DMS79 (cell line): ENCODE results near the gene FGD5.
"Not testable (repeated sequence)": the region's sequence is repeated elsewhere in the genome, so short reads cannot be mapped to it uniquely, and the experiment has no call there.

ENCODE experiments used
- DNase-seq: peaks from one replicate; lab custom pipeline; 2025; lab: John Stamatoyannopoulos, UW

FGD5 gene

DNA sequence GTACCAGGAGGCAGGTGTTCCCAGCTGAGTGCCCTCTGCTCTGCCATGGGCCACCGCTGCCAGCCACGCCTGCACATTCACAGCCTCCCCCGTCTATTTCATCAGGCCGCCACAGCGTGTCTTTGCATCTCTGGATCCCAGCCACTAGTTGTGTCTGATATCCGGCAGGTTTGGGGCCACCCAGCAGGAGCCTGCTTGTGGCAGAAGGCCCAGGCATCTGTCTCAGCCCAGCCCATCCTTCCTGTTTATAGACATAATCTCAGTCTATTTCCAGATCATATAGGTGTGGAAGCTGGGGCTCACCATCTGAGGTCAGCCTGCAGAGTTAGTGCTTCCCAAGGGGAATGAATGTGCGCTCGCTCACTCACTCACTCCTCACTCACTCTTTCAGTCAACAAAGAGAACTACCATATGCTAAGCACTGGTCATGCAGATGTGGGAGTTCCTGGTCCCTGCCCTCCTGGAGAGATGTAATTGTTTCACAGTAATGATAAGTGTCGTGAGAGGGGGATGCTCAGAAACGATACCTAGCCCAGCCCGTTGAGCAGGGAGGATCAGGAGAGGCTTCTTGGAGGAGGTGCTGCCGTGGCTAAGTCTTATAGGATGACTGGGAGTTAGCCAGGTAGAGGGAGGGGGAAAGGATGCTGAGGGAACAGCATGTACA lies 60.6 kb downstream of the FGD5 start:
- no peak for DNase-seq

DNA sequence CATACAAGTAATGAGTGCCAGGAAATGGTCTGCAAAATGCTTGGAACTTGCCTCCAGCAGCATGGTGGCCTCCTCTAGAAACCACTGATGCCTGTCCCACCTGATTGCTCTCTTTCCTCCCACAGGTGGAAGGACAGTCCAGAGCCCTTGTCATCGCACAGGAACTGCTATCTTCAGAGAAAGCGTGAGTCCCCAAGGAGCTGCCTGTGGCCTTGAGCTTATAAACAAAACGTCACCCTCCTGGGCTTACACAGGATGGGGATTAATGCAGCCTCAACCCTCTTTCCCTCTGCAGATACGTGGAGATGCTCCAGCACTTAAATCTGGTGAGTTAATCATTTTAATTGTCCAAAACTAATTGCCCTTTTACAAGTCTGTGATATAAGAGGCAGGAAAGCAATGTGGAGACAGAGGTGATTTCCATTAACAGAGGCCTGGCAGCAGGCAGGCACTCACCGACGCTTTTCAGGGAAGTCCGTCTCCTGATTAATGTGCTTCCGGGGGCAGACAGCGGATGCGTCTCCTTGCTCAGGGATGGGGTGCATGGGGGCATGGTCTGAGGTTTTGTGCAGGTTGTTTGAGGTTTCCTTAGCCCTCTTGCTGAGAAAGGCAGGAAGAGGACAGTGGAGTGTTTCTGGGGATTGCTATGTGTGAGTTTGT lies 61.8 kb downstream of the FGD5 start:
- DNase-seq: no peak

DNA sequence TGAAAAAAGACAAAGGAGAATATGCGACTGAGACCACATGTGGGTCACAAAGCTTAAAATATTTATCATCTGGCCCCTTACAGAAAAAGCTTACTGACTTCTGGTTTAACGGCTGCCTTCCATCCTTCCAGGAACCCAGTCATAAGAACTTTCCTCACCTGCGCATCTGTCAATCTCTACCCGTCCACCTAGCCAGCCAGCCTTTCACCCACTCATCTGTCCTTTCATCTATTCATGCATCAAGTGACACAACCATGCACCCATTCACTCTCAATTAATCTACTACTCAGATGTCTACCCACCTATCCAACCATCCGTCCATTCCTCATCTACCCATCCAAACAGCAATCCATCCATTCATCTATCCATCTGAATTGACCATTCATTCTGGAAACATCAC lies 64.5 kb downstream of the FGD5 start:
- no peak for DNase-seq

DNA sequence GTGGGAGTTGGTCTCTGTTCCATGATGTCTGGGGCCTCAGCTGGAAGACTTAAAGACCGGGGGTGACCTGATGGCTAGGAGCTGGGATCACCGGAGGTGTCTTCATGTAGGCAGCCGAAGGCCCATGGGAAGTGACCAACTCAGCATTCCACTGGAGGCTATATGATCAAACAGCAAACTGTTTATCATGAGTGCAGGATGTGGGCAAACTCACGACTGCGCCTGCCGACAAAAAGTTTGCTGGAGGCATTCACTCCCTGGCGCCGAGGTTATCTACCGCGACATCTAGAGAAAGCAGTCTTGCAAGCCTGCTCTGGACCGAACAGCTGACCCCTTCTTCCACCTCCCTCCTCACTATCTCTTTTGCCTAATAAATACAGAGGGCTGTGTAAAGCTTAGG lies 65.9 kb downstream of the FGD5 start:
- DNase-seq: no peak

DNA sequence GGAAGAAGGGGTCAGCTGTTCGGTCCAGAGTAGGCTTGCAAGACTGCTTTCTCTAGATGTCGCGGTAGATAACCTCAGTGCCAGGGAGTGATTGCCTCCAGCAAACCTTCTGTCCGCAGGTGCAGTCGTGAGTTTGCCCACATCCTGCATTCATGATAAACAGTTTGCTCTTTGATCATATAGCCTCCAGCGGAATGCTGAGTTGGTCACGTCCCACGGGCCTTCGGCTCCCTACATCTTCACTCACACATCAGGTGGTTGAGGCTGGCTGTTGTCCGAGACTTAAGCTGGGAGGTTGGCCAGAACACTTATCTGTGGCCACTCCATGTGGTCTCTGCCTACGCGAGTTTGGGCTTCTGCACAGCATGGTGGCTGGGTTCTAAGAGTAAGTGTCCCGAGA lies 66.5 kb downstream of the FGD5 start:
- DNase-seq: no peak

DNA sequence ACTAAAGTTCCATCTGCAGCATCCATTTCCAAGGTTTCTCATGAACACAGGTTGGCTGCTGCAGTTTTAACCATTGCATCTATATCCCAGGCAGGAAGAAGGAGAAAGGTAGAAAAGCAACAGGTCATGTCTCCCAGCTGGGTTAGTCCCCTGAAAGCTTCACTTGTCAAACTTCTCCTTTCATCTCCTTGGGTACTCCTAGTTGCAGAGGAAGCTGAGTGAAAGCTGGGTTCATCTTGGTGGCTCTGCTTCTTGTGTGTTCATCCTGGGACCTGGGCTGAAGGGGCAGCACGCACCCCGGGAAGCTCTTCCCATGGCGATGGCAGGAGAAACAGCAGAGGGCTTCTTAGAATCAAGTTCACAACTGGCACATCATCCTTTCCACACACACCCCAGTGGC lies 67.3 kb downstream of the FGD5 start:
- no peak for DNase-seq

DNA sequence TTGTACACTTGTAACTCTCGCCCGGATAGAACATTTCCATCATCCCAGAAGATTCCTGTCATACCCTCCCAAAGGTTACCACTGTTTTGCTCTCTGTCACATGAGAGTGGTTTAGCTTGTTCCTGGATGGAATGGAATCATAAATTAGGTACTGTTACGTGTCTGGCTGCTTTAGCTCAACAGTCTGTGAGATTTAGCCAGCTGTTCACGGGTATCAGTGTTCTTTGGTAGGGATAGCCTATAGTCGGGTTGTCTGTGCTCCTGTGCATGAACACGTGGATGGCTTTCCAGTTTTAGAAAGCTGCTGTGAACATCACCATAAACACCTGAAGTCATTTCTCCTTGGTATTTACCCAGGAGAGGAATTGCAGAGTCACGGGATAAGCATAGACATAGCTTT lies 70.4 kb downstream of the FGD5 start:
- no peak for DNase-seq

DNA sequence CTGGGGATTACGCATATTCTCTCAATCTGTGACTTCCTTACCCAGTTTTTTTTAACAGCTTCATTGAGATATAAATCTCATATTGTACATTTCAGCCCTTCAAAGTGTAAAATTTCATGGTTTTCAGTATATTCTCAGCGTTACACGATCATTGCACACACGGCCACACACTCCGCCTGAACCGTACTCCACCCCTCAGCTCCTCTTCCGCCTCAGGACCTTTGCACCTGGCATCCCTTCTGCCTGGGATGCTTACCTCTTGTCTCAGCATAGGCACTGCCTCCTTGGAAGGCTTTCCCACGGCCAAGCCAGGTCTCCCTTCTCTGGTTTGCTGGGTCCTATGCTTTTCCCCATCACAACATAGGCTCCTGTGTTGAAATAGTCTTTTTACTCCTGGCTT lies 71.2 kb downstream of the FGD5 start:
- no peak for DNase-seq

DNA sequence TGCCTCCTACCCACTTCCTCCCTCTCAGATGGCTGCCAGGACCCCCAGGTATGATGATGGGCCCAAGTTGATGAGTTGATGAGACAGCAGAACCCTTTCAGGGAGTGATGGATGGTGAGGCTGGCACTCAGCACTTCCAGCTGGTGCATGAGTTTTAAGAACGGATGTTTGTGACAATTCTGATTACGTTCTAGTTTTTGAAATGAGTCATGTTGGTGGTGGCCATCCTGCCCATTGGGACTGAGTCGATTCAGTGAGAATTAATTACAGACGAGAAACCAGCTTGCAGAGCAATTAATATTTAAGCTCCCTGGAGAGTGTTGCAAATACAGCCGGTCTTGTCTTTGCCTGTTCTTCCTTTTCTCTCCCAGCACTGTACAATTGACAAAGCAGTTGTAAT lies 71.7 kb downstream of the FGD5 start:
- DNase-seq: no peak

DNA sequence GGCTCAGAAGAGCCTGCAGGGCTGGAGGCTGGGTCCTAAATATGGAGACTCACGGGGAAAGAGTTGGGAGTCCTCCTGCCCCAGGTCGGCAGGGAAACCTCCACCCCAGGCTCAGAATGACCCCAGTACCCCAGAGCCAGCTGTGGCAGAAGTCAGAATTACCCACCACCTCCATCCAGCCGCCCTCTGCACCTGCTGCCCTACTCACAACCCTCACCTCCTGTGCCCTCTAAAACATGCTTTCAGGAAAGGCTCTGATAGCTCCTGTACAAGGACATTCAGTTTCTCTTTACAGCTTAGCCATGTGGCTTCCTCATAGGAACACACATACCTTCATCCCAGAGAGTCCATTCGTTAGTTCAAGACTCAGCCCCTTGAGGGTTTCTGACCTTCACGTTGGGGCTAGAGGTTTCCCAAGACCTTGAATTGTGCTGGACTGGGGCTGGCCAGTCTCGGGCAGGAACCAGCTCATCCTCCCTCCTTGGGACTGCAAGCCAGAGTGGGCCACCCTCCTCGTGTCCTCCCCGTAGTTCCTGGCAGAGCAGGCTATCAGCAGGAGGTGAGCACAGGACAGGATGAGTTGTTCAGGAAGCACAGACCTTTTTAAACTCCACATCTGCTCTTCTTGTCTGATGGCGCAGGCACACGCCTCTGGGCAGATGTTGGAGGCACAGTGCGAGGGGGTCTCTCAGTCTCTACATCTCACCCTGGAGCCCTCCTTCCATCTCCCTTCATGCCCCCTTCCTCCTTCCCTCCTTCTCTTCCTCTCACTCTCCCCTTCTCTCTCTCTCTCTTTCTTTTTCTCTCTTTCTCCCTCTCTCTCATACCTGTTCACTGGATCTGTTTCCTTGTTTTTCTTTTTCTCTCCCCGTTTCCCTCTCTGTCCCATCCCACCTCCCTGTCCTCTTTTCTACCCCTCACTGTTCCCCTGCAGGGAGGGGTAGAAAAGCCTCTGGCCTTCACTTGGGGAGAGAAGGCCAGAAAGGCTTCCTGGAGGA lies 72.7 kb downstream of the FGD5 start:
- DNase-seq: no peak

DNA sequence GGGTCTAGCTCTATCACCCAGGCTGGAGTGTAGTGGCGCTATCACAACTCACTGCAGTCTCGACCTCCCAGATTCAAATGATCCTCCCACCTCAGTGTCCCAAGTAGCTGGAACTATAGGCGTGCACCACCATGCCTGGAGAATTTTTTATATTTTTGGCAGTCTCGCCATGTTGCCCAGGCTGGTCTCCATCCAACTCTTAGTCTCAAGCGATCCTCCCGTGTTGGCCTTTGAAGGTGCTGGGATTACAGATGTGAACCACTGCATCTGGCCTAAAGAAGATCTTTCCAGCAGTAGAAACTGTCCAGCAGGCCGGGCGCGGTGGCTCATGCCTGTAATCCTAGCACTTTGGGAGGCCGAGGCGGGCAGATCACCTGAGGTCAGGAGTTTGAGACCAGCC lies 73.5 kb downstream of the FGD5 start:
- DNase-seq: no peak

DNA sequence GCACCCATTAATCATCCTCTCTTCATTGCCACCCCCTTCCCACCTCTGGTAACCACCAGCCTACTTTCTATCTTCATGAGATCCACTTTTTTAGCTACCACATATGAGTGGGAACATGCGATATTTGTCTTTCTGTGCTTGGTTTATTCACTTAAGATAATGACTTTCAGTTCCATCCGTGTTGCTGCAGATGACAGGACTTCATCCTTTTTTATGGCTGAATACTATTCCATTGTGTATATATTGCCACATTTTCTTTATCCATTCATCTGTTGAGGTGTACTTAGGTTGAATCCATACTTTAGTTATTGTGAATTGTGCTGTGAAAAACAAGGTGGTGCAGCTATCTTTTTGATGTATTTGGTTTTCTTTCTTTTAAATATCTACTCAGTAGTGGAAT lies 75.3 kb downstream of the FGD5 start:
- no peak for DNase-seq

DNA sequence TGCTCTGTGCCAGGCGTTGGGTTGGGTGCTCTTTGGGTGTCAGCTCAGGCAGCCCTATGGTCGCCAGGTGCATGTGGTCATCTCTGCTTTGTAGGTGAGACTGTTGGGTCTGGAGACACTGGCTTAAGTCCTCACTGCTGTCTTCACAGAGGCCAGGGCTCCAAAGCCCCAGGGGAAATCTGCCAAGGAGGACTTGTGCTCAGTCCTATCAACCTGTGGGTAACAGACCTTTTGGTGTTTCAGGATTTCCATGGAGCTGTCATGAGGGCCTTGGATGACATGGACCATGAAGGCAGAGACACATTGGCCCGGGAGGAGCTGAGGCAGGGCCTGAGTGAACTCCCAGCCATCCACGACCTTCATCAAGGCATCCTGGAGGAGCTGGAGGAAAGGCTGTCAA lies 78.5 kb downstream of the FGD5 start:
- DNase-seq: no peak

DNA sequence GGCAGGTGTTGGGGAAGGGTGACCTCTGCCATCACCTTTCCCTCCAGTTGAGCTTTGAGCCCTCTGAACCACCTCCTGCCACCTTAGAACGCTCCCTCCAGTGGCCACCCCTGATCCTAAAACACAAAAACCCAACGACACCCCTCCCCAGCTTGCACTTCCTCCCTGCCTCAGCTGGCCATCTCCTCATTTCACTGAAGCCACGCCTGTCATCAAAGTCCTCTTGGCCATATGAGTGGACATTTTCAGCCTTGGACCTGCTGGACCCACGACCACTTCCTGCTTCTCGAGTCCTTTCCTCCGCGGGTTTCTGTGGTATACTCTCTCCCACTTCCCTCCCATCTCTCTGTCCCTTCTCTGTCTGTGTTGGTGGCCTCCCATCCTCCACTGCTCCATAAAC lies 80.2 kb downstream of the FGD5 start:
- DNase-seq: no peak

DNA sequence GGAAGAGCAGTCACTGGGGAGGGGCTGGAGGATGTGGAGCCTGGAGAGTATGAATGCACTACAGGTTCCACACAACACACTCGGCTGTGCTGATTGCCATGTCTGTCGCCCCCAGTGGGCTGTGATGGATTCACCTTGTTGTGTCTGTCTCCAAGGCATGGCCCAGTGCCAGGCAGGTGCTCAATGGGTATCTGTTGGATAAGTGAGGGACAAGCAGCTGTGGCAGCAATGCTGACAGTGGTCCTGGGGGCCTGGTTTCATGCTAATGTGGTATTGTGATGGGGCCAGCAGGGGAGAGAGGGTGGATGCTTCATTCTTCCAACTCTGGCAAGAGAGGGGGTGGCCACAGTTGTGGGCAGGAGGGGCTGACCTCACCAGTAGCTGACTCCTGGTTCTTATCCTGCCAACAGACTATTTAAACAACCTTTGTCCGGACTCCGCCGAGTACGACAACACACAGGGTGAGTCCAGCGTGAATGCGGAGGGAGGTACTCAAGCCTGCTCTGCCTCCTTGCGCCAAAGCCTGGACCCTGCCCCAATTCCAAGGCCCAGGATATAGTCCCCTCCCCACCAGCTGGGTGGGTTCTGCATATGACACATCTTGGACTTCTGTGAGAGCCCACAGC lies 81.3 kb downstream of the FGD5 start:
- no peak for DNase-seq

DNA sequence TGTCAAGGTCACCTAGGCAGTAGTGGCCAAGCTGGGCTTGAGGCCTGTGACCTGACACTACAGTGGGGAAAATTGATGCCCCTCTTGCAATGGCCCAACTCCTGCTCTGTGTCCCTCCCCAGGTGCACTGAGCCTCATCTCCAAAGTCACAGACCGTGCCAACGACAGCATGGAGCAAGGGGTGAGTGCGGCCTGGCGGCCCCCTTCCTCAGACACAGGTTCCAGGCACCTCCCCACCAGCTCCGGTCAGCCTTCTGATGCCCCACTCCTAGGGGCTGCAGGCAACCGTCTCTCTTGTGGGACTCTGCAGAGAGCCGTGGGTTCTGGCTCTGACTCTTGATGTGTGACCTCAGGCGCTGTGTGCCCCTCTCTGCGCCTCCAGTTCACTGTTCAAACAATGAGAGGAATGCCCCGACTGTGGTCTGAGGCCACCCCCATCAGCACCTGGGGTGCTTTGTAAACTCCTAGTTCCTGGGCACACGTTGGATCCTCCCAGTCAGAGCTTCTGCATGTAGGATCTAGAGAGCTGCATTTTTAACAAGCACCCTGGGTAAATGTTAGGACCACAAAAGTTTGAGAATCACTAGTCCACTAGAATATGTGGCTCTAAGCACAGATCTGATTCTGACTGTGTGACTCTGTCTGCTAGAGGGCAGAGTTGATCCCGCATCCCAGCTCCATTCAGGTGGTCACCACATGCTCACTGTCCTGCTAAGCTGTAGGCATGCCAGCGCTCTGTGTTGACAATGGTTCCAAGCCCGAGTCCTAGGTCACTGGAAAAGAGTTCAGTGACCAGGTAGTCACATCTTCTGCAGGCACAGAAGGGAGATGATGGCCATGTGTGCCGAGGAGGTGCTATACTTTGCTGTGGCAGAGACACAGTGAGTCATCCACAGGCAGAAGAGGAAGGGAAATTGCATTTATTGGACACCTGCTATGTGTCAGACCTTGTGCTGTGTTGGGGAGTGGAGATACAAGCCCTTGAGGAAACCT lies 82.4 kb downstream of the FGD5 start:
- DNase-seq: no peak

DNA sequence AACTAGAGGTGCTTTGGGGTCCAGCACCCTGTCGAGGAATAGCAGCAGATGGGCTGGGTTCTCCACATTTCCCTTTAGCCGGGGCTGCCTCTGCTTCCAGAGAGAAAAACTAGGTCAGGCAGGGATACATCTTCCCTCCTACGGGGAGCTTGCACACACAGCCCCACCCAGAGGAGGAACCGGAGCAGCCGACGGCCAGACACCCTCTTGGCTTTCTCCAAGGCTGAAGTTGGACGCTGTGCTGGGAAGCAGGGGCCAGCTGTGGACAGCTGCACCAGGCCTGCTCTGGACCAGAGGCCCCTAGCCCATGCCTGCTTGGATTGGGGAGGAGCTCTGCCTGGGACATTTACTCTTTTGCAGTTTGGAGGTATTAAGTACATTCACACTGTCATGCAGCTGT lies 84.0 kb downstream of the FGD5 start:
- DNase-seq: no peak

DNA sequence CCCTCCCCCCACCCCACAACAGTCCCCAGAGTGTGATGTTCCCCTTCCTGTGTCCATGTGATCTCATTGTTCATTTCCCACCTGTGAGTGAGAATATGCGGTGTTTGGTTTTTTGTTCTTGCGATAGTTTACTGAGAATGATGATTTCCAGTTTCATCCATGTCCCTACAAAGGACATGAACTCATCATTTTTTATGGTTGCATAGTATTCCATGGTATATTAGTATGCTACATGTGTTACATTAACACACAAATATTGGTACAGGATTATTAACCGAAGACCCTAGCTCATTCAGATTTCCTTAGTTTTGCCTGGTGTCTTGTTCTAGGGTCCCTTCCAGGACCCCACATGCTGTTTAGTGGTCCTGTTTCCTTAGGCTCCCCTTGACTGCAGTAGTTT lies 84.7 kb downstream of the FGD5 start:
- DNase-seq: not testable (repeated sequence)

DNA sequence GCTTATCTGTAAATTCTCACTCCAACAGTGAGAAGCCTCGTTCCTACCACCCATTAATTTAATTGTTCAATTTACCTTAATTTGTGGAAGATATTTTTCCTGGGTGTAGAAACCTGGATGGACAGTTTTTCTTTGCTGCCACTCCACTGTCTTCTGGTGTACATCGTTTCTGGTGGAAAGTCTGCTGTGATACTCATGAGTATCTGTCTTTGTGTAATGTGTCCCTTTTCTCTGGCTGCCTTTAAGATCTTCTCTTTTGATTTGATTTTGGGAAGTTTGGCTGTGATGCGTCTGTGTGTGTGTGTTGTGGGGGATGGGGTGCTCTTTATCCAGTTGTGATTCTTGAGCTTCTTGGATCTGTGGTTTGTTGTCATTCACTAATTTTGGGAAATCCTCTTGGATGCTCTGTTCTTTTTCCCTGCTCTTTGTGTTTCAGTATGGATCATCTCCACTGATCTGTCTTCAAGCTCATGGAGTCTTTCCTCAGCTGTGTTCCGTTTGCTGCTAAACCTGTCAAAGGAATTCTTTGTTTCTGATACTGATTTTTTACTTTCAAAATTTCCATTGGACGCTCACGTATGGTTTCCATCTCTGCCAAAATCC lies 86.4 kb downstream of the FGD5 start:
- DNase-seq: no peak

DNA sequence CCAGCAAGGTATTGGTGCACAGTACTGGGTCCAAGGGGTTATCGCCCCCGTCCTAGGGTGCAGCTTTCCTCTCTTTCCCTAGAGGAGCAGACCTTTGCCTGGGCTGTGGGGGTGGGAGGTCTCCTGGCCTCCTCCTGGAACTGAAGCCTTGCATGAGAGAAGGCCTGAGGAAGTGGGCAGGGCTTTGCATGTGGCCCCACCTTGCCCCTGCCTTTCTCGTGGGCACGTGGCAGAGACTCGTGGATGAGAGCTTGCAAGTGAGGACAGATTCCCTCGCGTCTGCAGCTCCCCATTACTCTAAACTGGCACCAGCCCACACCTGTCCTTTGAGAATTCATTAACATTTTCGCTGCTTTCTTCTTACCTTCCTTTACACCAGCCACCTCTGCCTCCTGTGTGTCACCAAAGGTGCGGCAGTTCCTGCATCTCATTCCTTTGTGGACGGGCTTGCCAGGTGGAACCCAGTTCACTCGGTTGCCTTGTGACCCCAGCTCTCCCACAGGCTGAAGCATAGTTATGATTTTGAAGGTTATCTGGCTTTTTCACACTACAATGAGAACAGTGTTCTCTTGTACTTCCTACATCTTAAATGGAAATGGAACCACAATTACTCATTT lies 87.7 kb downstream of the FGD5 start:
- DNase-seq: no peak
